Thoracic aorta (tissue), 2 donors: ENCODE data around the gene CAGE1. TPM values are rescaled to one million over a fixed set of nuclear protein-coding genes. Genes with fewer than 3 reads are reported as not detected.
"Not testable (repeated sequence)": the region's sequence is repeated elsewhere in the genome, so short reads cannot be mapped to it uniquely, and the experiment has no call there.

Source experiments
- ATAC-seq: fragments of 150-250 bp; one replicate; pipeline ENCODE4 v1.8.0; 2017; ENCODE audit warnings: low read depth; ENCODE audit not compliant: insufficient number of reproducible peaks, low FRiP score
- DNase-seq: peaks from one replicate; pipeline ENCODE4 v3.0.0-alpha.2; 2020; ENCODE audit warnings: low spot score
- H3K27ac ChIP-seq, 2 donors: fragments of 200-600 bp; sonication (generic); 1 replicate in 1 of 2; 2 replicates in 1 of 2; pipeline ENCODE4 v1.5.1; 2016; ENCODE audit warnings: mild to moderate bottlenecking in 2 of 2, moderate library complexity in 2 of 2
- H3K27me3 ChIP-seq: fragments of 200-600 bp; sonication (generic); replicated peaks from 2 replicates; pipeline ENCODE4 v1.6.0; 2016; ENCODE audit warnings: mild to moderate bottlenecking; ENCODE audit not compliant: insufficient read depth
- H3K36me3 ChIP-seq: fragments of 200-600 bp; sonication (generic); one replicate; pipeline ENCODE4 v1.5.1; 2016
- H3K4me1 ChIP-seq, 2 donors: fragments of 200-600 bp; sonication (generic); 1 replicate in 1 of 2; 2 replicates in 1 of 2; pipeline versions ENCODE4 v1.5.1 to v1.6.0; 2016; ENCODE audit warnings: low read depth in 2 of 2, mild to moderate bottlenecking in 1 of 2; ENCODE audit not compliant: control insufficient read depth in 1 of 2
- H3K4me3 ChIP-seq: fragments of 200-600 bp; sonication (generic); 2 replicates; pipeline ENCODE4 v1.5.1; 2016; ENCODE audit warnings: mild to moderate bottlenecking
- H3K9me3 ChIP-seq: fragments of 200-600 bp; sonication (generic); 2 replicates; pipeline ENCODE4 v1.5.1; 2016
- total RNA-seq, 2 donors: library from RNA; depleted of rRNA; stranded (reverse); fragments of >200 nt; gene quantifications; one replicate each; pipeline versions ENCODE4 v1.1.0 to v1.2.3, GENCODE V29; 2016
- TF ChIP-seq, protein P1 (sequence below): fragments of 200-600 bp; sonication (generic); IDR thresholded peaks from one replicate; pipeline ENCODE4 v1.5.1; 2019; ENCODE audit warnings: antibody characterized with exemption

CAGE1 gene
- total RNA-seq, 2 donors from 2014 or later, result not detected

DNA sequence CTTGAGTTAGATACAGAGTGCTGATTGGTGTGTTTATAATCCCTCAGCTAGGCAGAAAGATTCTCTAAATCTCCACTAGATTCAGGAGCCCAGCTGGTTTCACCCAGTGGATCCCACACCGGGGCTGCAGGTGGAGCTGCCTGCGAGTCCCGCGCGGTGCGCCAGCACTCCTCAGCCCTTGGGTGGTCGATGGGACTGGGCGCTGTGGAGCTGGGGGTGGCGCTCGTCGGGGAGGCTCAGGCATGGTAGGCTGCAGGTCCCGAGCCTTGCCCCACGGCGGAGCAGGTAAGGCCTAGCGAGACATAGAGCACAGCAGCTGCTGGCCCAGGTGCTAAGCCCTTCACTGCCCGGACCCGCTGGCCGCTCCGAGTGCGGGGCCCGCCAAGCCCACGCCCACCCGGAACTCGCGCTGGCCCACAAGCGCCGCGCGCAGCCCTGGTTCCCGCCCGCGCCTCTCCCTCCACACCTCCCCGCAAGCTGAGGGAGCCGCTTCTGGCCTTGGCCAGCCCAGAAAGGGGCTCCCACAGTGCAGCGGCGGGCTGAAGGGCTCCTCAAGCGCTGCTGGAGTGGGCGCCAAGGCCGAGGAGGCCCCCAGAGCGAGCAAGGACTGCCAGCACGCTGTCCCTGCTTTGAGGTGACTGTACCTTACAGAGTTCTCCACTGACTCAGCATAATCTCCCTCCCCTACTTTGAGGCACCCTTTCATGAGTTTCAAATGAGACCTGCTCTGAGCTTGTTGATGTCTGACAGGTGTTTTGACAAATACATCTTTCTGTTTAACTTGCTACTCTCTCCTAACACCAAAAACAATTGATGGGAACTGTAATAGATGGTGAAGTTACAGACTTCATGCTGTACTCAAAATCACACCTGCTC lies 72.6 kb downstream of the CAGE1 start:
- ATAC-seq, result no peak
- H3K4me1 ChIP-seq, result peaks cover 2 to 3% of the 10 kb centered on the region in 2 donors
- H3K27me3 ChIP-seq, result no peaks in the 10 kb centered on the region
- no peak overlapping the region for H3K4me3 ChIP-seq
- H3K36me3 ChIP-seq, result no peaks in the 10 kb centered on the region
- no peaks in the 10 kb centered on the region for H3K9me3 ChIP-seq
- no peak overlapping the region for H3K27ac ChIP-seq
- TF ChIP-seq, protein P1, sequence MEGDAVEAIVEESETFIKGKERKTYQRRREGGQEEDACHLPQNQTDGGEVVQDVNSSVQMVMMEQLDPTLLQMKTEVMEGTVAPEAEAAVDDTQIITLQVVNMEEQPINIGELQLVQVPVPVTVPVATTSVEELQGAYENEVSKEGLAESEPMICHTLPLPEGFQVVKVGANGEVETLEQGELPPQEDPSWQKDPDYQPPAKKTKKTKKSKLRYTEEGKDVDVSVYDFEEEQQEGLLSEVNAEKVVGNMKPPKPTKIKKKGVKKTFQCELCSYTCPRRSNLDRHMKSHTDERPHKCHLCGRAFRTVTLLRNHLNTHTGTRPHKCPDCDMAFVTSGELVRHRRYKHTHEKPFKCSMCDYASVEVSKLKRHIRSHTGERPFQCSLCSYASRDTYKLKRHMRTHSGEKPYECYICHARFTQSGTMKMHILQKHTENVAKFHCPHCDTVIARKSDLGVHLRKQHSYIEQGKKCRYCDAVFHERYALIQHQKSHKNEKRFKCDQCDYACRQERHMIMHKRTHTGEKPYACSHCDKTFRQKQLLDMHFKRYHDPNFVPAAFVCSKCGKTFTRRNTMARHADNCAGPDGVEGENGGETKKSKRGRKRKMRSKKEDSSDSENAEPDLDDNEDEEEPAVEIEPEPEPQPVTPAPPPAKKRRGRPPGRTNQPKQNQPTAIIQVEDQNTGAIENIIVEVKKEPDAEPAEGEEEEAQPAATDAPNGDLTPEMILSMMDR, result no peak
- DNase-seq, result no peak

- H3K4me3 ChIP-seq, result no peak overlapping the region
- ATAC-seq (no peak), DNase-seq (no peak)
- H3K36me3 ChIP-seq, result no peaks in the 10 kb centered on the region
- TF ChIP-seq, protein P1, result no peak
- peaks cover 5 to 13% of the 10 kb centered on the region in 2 donors for H3K4me1 ChIP-seq
- H3K27me3 ChIP-seq, result no peaks in the 10 kb centered on the region
- no peaks in the 10 kb centered on the region for H3K9me3 ChIP-seq
- H3K27ac ChIP-seq, result no peak overlapping the region
Observed at GRCh38 chr6:7315948-7316365, 73.6 kb downstream of the CAGE1 start.

GRCh38 chr6:7315087-7315947 lies 74.2 kb downstream of the CAGE1 start:
- H3K27ac ChIP-seq, H3K36me3 ChIP-seq, ATAC-seq, H3K27me3 ChIP-seq, DNase-seq, H3K9me3 ChIP-seq, H3K4me3 ChIP-seq: not testable (repeated sequence)
- peaks cover 5 to 19% of the 10 kb centered on the region in 2 donors for H3K4me1 ChIP-seq

DNA sequence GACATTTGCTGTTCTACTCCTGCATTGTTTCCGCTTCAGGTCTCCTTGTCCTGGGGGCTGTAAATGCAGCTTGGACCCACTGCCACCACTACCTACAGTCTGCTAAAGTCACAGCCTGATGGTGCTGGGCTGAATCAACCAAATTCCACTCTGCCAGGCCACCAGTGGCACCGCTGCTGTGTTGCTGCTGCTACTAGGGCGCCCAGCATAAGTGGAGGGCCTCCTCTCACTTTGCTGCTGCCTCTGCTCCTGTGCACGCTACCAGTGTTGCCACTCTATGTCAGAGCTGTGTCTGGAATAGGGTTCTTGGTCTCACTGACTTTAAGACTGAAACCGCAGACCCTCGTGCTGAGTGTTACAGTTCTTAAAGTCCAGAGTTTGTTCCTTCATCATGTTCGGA lies 75.1 kb downstream of the CAGE1 start:
- DNase-seq (no peak), ATAC-seq (no peak)
- H3K4me1 ChIP-seq, result peaks cover 5 to 23% of the 10 kb centered on the region in 2 donors
- H3K9me3 ChIP-seq, result no peaks in the 10 kb centered on the region
- TF ChIP-seq, protein P1, result no peak
- H3K27me3 ChIP-seq, result no peaks in the 10 kb centered on the region
- H3K27ac ChIP-seq, result no peak overlapping the region
- H3K4me3 ChIP-seq, result no peak overlapping the region
- H3K36me3 ChIP-seq, result peaks cover 2% of the 10 kb centered on the region

GRCh38 chr6:7313505-7314165 lies 75.9 kb downstream of the CAGE1 start:
- Histone ChIP-seq H3K27ac (peak overlapping the region; percentile 84 to 88), H3K9me3 (no peaks in the 10 kb centered on the region), H3K36me3 (peaks cover 10% of the 10 kb centered on the region), H3K4me3 (peak overlapping the region; percentile 84), H3K4me1 (peaks cover 8 to 24% of the 10 kb centered on the region in 2 donors), H3K27me3 (no peaks in the 10 kb centered on the region)
- ATAC-seq (no peak), DNase-seq (no peak)
- TF ChIP-seq, protein P1, result no peak
